GM18907 (cell line): Measurements from ENCODE around the gene MYRIP.
A peak's percentile ranks its signal among the peaks of the same experiment; 100 is the strongest.

ENCODE experiments used
- ATAC-seq: cut with Tn5 transposase; IDR thresholded peaks from one replicate; pipeline ENCODE4 v1.9.1; 2021; ENCODE audit warnings: mild to moderate bottlenecking, moderate library complexity; ENCODE audit not compliant: unreplicated experiment

The MYRIP gene

GRCh38 chr3:40178012-40178594, 368.7 kb downstream of the MYRIP start:
- no peak for ATAC-seq

- ATAC-seq: peak; percentile 61
Observed at GRCh38 chr3:40179016-40179415, 369.6 kb downstream of the MYRIP start.

GRCh38 chr3:40181182-40181581, 371.8 kb downstream of the MYRIP start:
- no peak for ATAC-seq

GRCh38 chr3:40185029-40185695, 375.8 kb downstream of the MYRIP start:
- peak; percentile 69 for ATAC-seq

- ATAC-seq: no peak
Observed at GRCh38 chr3:40186508-40186907, 377.1 kb downstream of the MYRIP start.

GRCh38 chr3:40187945-40188344, 378.5 kb downstream of the MYRIP start:
- peak; percentile 82 for ATAC-seq

GRCh38 chr3:40189118-40189517, 379.7 kb downstream of the MYRIP start:
- ATAC-seq: no peak

GRCh38 chr3:40190056-40190455, 380.6 kb downstream of the MYRIP start:
- ATAC-seq: no peak

GRCh38 chr3:40191251-40191650, 381.8 kb downstream of the MYRIP start:
- ATAC-seq: no peak

- no peak for ATAC-seq
Observed at GRCh38 chr3:40191850-40192448, 382.5 kb downstream of the MYRIP start.

- ATAC-seq: no peak
Observed at GRCh38 chr3:40192628-40193027, 383.2 kb downstream of the MYRIP start.

- no peak for ATAC-seq
Observed at GRCh38 chr3:40196966-40197365, 387.6 kb downstream of the MYRIP start.

GRCh38 chr3:40200692-40201316, 391.4 kb downstream of the MYRIP start:
- ATAC-seq: no peak

- ATAC-seq: no peak
Observed at GRCh38 chr3:40201770-40202169, 392.4 kb downstream of the MYRIP start.

GRCh38 chr3:40206522-40206921, 397.1 kb downstream of the MYRIP start:
- ATAC-seq: no peak

- no peak for ATAC-seq
Observed at GRCh38 chr3:40207796-40208195, 398.4 kb downstream of the MYRIP start.

GRCh38 chr3:40208251-40208650, 398.8 kb downstream of the MYRIP start:
- no peak for ATAC-seq

- no peak for ATAC-seq
Observed at GRCh38 chr3:40211579-40211978, 402.2 kb downstream of the MYRIP start.

- ATAC-seq: no peak
Observed at GRCh38 chr3:40213556-40213955, 404.1 kb downstream of the MYRIP start.

GRCh38 chr3:40215015-40215414, 405.6 kb downstream of the MYRIP start:
- ATAC-seq: no peak

GRCh38 chr3:40216471-40216870, 407.1 kb downstream of the MYRIP start:
- no peak for ATAC-seq

GRCh38 chr3:40223856-40224255, 414.4 kb downstream of the MYRIP start:
- no peak for ATAC-seq
